GM23338 (cell line): ENCODE measurements around the gene AGO1. TPM values are rescaled to one million over a fixed set of nuclear protein-coding genes. Genes with fewer than 3 reads are reported as not detected.

ENCODE experiments used
- ATAC-seq: fragments of 200-7000 bp; cut with Tn5 transposase; 3 replicates; pipeline ENCODE4 v1.9.1; 2020
- DNase-seq: peaks from one replicate; pipeline ENCODE4 v3.0.0-alpha.2; 2015; ENCODE audit warnings: low spot score
- H2AFZ ChIP-seq: fragments of 200-600 bp; sonication (generic); 2 replicates; pipeline ENCODE4 v1.8.0; 2016; ENCODE audit warnings: antibody characterized with exemption, mild to moderate bottlenecking, moderate library complexity
- H3F3A ChIP-seq: fragments of 200-600 bp; sonication (generic); replicated peaks from 2 replicates; pipeline ENCODE4 v1.8.0; 2017; ENCODE audit warnings: antibody characterized with exemption, mixed run types, low read depth
- H3K27ac ChIP-seq: fragments of 200-600 bp; sonication (generic); 2 replicates; pipeline ENCODE4 v1.6.1; 2016; ENCODE audit warnings: low read depth
- H3K27me3 ChIP-seq: fragments of 200-600 bp; sonication (generic); 2 replicates; pipeline ENCODE4 v1.8.0; 2016; ENCODE audit warnings: mild to moderate bottlenecking, mixed run types, moderate library complexity; ENCODE audit not compliant: insufficient read depth
- H3K36me3 ChIP-seq: fragments of 200-600 bp; sonication (generic); 2 replicates; pipeline ENCODE4 v1.8.0; 2016; ENCODE audit warnings: mild to moderate bottlenecking; ENCODE audit not compliant: insufficient read depth
- H3K4me1 ChIP-seq: fragments of 200-600 bp; sonication (generic); 2 replicates; pipeline ENCODE4 v1.8.0; 2016; ENCODE audit warnings: mild to moderate bottlenecking, moderate library complexity; ENCODE audit not compliant: insufficient read depth
- H3K4me2 ChIP-seq: fragments of 200-600 bp; sonication (generic); 2 replicates; pipeline ENCODE4 v1.7.1; 2017; ENCODE audit warnings: mixed run types
- H3K4me3 ChIP-seq: fragments of 200-600 bp; sonication (generic); 2 replicates; pipeline ENCODE4 v1.6.1; 2016; ENCODE audit warnings: mixed run types
- H3K79me2 ChIP-seq: fragments of 200-600 bp; sonication (generic); replicated peaks from 2 replicates; pipeline ENCODE4 v1.8.0; 2017; ENCODE audit warnings: mild to moderate bottlenecking; ENCODE audit not compliant: insufficient read depth
- H3K9me2 ChIP-seq: fragments of 200-600 bp; sonication (generic); 2 replicates; pipeline ENCODE4 v1.8.0; 2017; ENCODE audit not compliant: insufficient read depth
- H4K20me1 ChIP-seq: fragments of 200-600 bp; sonication (generic); replicated peaks from 2 replicates; pipeline ENCODE4 v1.8.0; 2017; ENCODE audit warnings: mild to moderate bottlenecking; ENCODE audit not compliant: insufficient read depth
- H3K27ac Mint-ChIP-seq: 2 replicates; pipeline ENCODE4 v1.8.0; 2020; ENCODE audit warnings: inconsistent platforms, mild to moderate bottlenecking, moderate library complexity, mixed read lengths
- H3K27me3 Mint-ChIP-seq: 3 replicates; pipeline ENCODE4 v1.8.0; 2022; ENCODE audit warnings: low read depth, mild to moderate bottlenecking, moderate library complexity, mixed read lengths, inconsistent platforms; ENCODE audit not compliant: insufficient read depth, poor library complexity
- H3K36me3 Mint-ChIP-seq: 3 replicates; pipeline ENCODE4 v1.8.0; 2021; ENCODE audit warnings: low read depth, mild to moderate bottlenecking, inconsistent platforms, moderate library complexity, mixed read lengths
- H3K4me1 Mint-ChIP-seq: 3 replicates; pipeline ENCODE4 v1.8.0; 2020; ENCODE audit warnings: mild to moderate bottlenecking, inconsistent platforms, mixed read lengths
- H3K4me3 Mint-ChIP-seq: 3 replicates; pipeline ENCODE4 v1.8.0; 2021; ENCODE audit warnings: moderate library complexity, mild to moderate bottlenecking, inconsistent platforms, mixed read lengths
- H3K9me3 Mint-ChIP-seq: 3 replicates; pipeline ENCODE4 v1.8.0; 2020; ENCODE audit warnings: moderate library complexity, mild to moderate bottlenecking, inconsistent platforms, mixed read lengths
- CREB1 ChIP-seq: fragments of 250-450 bp; sonication (Bioruptor Pico); IDR thresholded peaks from 2 replicates; pipeline ENCODE4 v1.5.0; 2020; ENCODE audit warnings: low read depth, mild to moderate bottlenecking, moderate library complexity
- CTCF ChIP-seq, 2 experiments: fragments of 200-600 bp in 1 of 2; sonication (generic) in 1 of 2; conservative IDR thresholded peaks; 2 replicates each; pipeline versions ENCODE4 v1.5.1 to v1.6.1; 2016 to 2017; ENCODE audit warnings: antibody characterized with exemption in 2 of 2, low read depth in 2 of 2, mild to moderate bottlenecking in 2 of 2, moderate library complexity in 1 of 2
- EZH2 ChIP-seq: fragments of 200-600 bp; sonication (generic); IDR thresholded peaks from one replicate; pipeline ENCODE4 v1.8.0; 2017; ENCODE audit warnings: antibody characterized with exemption, mild to moderate bottlenecking, low read depth; ENCODE audit not compliant: unreplicated experiment
- EZH2phosphoT487 ChIP-seq: fragments of 200-600 bp; sonication (generic); IDR thresholded peaks from one replicate; pipeline ENCODE4 v1.8.1; 2018; ENCODE audit warnings: antibody characterized with exemption; ENCODE audit not compliant: unreplicated experiment
- JUNB ChIP-seq: IDR thresholded peaks from one replicate; pipeline ENCODE4 v1.6.1; 2016; ENCODE audit warnings: antibody characterized with exemption; ENCODE audit not compliant: unreplicated experiment
- NANOG ChIP-seq: IDR thresholded peaks from 2 replicates; pipeline ENCODE4 v1.6.1; 2016; ENCODE audit warnings: antibody characterized with exemption, borderline replicate concordance
- POLR2AphosphoS5 ChIP-seq: IDR thresholded peaks from 2 replicates; pipeline ENCODE4 v1.6.1; 2016; ENCODE audit warnings: antibody characterized with exemption, low read depth
- STAT1 ChIP-seq: IDR thresholded peaks from one replicate; pipeline ENCODE4 v1.6.1; 2016; ENCODE audit warnings: antibody characterized with exemption; ENCODE audit not compliant: unreplicated experiment
- ZNF114 ChIP-seq: fragments of 250-450 bp; sonication (Bioruptor Pico); IDR thresholded peaks from 2 replicates; pipeline ENCODE4 v1.5.0; 2020; ENCODE audit warnings: mild to moderate bottlenecking, moderate library complexity
- ZNF331 ChIP-seq: fragments of 250-450 bp; sonication (Bioruptor Pico); IDR thresholded peaks from 2 replicates; pipeline ENCODE4 v1.5.0; 2020; ENCODE audit warnings: low read depth, mild to moderate bottlenecking, moderate library complexity
- ZNF462 ChIP-seq: fragments of 250-450 bp; sonication (Bioruptor Pico); IDR thresholded peaks from 2 replicates; pipeline ENCODE4 v1.5.0; 2020; ENCODE audit warnings: mild to moderate bottlenecking, moderate library complexity
- polyA plus RNA-seq: library from polyadenylated mRNA; unstranded; fragments of >200 nt; fragmentation: Nextera tagmentation; extraction: Ambion mirVana; gene quantifications from 2 replicates; pipeline ENCODE4 v1.2.1, GENCODE V29; 2016
- total RNA-seq: library from RNA; depleted of rRNA; stranded (reverse); fragments of >200 nt; shearing (Covaris generic); gene quantifications from 2 replicates; pipeline ENCODE4 v1.2.3, GENCODE V29; 2014
- TF ChIP-seq, protein P1 (sequence below): IDR thresholded peaks from one replicate; pipeline ENCODE4 v1.6.1; 2018; ENCODE audit warnings: antibody characterized with exemption; ENCODE audit not compliant: unreplicated experiment
- TF ChIP-seq, protein P2 (sequence below): IDR thresholded peaks from 2 replicates; pipeline ENCODE4 v1.6.1; 2016; ENCODE audit warnings: antibody characterized with exemption

The AGO1 gene
- total and polyA plus RNA-seq, 2 experiments from 2014 or later = 10.6 to 65.1 TPM

GRCh38 chr1:35834218-35834617 is 48.8 kb upstream of the AGO1 start:
- DNase-seq (no peak), ATAC-seq (no peak)
- Histone ChIP-seq H4K20me1 (0 out of 2 replicates have a peak, but pooled peaks cover 4% of the 10 kb centered on the region), H3K4me1 (no peaks in the 10 kb centered on the region), H3K4me2 (no peak overlapping the region), H2AFZ (no peak overlapping the region), H3K79me2 (no peaks in the 10 kb centered on the region), H3K9me2 (no peaks in the 10 kb centered on the region), H3K27me3 (no peaks in the 10 kb centered on the region), H3F3A (no peaks in the 10 kb centered on the region), H3K4me3 (no peak overlapping the region), H3K27ac (no peak overlapping the region), H3K36me3 (peaks cover 6% of the 10 kb centered on the region; the same call in 1 of the 2 replicates)
- H3K9me3 Mint-ChIP-seq = no peaks in the 10 kb centered on the region; the same call in 2 of the 3 replicates
- TF ChIP-seq CTCF (conservative IDR thresholded peaks at IDR 0.05; ENCODE audit: low read depth in 2 of 2) (no peak), STAT1 (no peak), CREB1 (CRISPR knock-in tag) (no peak), ZNF331 (CRISPR knock-in tag) (no peak), JUNB (no peak), ZNF114 (CRISPR knock-in tag) (no peak), EZH2phosphoT487 (no peak), NANOG (no peak), EZH2 (no peak), POLR2AphosphoS5 (no peak), ZNF462 (CRISPR knock-in tag) (no peak)
- TF ChIP-seq, protein P1, sequence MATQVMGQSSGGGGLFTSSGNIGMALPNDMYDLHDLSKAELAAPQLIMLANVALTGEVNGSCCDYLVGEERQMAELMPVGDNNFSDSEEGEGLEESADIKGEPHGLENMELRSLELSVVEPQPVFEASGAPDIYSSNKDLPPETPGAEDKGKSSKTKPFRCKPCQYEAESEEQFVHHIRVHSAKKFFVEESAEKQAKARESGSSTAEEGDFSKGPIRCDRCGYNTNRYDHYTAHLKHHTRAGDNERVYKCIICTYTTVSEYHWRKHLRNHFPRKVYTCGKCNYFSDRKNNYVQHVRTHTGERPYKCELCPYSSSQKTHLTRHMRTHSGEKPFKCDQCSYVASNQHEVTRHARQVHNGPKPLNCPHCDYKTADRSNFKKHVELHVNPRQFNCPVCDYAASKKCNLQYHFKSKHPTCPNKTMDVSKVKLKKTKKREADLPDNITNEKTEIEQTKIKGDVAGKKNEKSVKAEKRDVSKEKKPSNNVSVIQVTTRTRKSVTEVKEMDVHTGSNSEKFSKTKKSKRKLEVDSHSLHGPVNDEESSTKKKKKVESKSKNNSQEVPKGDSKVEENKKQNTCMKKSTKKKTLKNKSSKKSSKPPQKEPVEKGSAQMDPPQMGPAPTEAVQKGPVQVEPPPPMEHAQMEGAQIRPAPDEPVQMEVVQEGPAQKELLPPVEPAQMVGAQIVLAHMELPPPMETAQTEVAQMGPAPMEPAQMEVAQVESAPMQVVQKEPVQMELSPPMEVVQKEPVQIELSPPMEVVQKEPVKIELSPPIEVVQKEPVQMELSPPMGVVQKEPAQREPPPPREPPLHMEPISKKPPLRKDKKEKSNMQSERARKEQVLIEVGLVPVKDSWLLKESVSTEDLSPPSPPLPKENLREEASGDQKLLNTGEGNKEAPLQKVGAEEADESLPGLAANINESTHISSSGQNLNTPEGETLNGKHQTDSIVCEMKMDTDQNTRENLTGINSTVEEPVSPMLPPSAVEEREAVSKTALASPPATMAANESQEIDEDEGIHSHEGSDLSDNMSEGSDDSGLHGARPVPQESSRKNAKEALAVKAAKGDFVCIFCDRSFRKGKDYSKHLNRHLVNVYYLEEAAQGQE = no peak
- TF ChIP-seq, protein P2, sequence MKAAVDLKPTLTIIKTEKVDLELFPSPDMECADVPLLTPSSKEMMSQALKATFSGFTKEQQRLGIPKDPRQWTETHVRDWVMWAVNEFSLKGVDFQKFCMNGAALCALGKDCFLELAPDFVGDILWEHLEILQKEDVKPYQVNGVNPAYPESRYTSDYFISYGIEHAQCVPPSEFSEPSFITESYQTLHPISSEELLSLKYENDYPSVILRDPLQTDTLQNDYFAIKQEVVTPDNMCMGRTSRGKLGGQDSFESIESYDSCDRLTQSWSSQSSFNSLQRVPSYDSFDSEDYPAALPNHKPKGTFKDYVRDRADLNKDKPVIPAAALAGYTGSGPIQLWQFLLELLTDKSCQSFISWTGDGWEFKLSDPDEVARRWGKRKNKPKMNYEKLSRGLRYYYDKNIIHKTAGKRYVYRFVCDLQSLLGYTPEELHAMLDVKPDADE = no peak
- H3K36me3 Mint-ChIP-seq = peaks cover 28% of the 10 kb centered on the region
- H3K27ac Mint-ChIP-seq = no peak overlapping the region
- peaks cover 2% of the 10 kb centered on the region for H3K27me3 Mint-ChIP-seq
- no peak overlapping the region for H3K4me3 Mint-ChIP-seq
- no peaks in the 10 kb centered on the region for H3K4me1 Mint-ChIP-seq
